Sigmoid colon (tissue), 4 donors: ENCODE data around the gene LGALS9B.
"Not testable (repeated sequence)": the region's sequence is repeated elsewhere in the genome, so short reads cannot be mapped to it uniquely, and the experiment has no call there.

ENCODE experiments used
- POLR2A ChIP-seq, 2 donors: fragments of 450-650 bp; IDR thresholded peaks; one replicate each; pipeline ENCODE4 v1.6.1; 2016; ENCODE audit warnings: antibody characterized with exemption in 2 of 2, mild to moderate bottlenecking in 2 of 2, moderate library complexity in 2 of 2
- POLR2AphosphoS5 ChIP-seq, 4 donors: sonication (generic); formaldehyde crosslinking; IDR thresholded peaks; one replicate each; pipeline ENCODE4 v1.6.1; 2017; ENCODE audit warnings: antibody characterized with exemption in 4 of 4

GRCh38 chr17:20446895-20447294, 20.4 kb downstream of the LGALS9B start:
- TF ChIP-seq POLR2A, POLR2AphosphoS5 (IDR thresholded peaks at IDR 0.05): not testable (repeated sequence)
